AG04449 (cell line): ENCODE results near the gene PREX1.

ENCODE experiments used
- CTCF ChIA-PET: fragments of 350-600 bp; formaldehyde crosslinking; extraction: SDS; loops from one replicate; lab custom pipeline; 2021; ENCODE audit warnings: antibody characterized with exemption; lab: Yijun Ruan, JAX
- POLR2A ChIA-PET: fragments of 400-600, 350-600 bp; formaldehyde crosslinking; extraction: SDS; loops from one replicate; lab custom pipeline; 2020; ENCODE audit warnings: antibody characterized with exemption, inconsistent platforms; lab: Yijun Ruan, JAX
- DNase-seq: peaks from one replicate; pipeline ENCODE4 v3.0.0-alpha.2; 2010; ENCODE audit warnings: low read depth, low spot score
- H3K4me3 ChIP-seq: 2 replicates; pipeline ENCODE4 v1.5.1; 2011; ENCODE audit warnings: low read depth, mild to moderate bottlenecking, control low read depth, low read length
- CTCF ChIP-seq: IDR thresholded peaks from one replicate; pipeline ENCODE4 v1.5.1; 2011; ENCODE audit warnings: mild to moderate bottlenecking, moderate library complexity, low read length, control low read depth, inconsistent platforms; ENCODE audit not compliant: insufficient read depth; ENCODE audit errors: missing control alignments

PREX1 gene

GRCh38 chr20:48687117-48687800 is 140.5 kb downstream of the PREX1 start:
- CTCF ChIA-PET = interaction anchor here (0.7 to 1.5 kb wide), 3 partner anchors 9 to 218 kb away, joined by 3 to 4 read pairs (median 3); no protein-coding TSS in a partner anchor
- POLR2A ChIA-PET = no interaction called here
- H3K4me3 ChIP-seq = no peak overlapping the region
- no peak for DNase-seq
- no peak for TF ChIP-seq CTCF

- TF ChIP-seq CTCF = no peak
- ChIA-PET CTCF (interaction anchor here (0.7 to 1.1 kb wide), 2 partner anchors 29 to 218 kb away, joined by 3 to 4 read pairs; no protein-coding TSS in a partner anchor), POLR2A (no interaction called here)
- H3K4me3 ChIP-seq = no peak overlapping the region
- no peak for DNase-seq
These were observed 141.3 kb downstream of the PREX1 start for GRCh38 chr20:48686238-48687116.

GRCh38 chr20:48685300-48685699 is 142.5 kb downstream of the PREX1 start:
- CTCF ChIA-PET = no interaction called here

GRCh38 chr20:48684501-48685041 is 143.2 kb downstream of the PREX1 start:
- CTCF ChIA-PET = interaction anchor here (1.1 to 2.3 kb wide), 3 partner anchors 27 to 222 kb away, joined by 3 to 12 read pairs (median 4); no protein-coding TSS in a partner anchor

More at GRCh38 chr20:48685300-48685699, 142.5 kb downstream of the PREX1 start:
- H3K4me3 ChIP-seq = no peak overlapping the region
- DNase-seq = no peak
- TF ChIP-seq CTCF = no peak
- POLR2A ChIA-PET = no interaction called here

GRCh38 chr20:48683467-48684175 is 144.2 kb downstream of the PREX1 start:
- H3K4me3 ChIP-seq = no peak overlapping the region
- TF ChIP-seq CTCF = no peak
- CTCF ChIA-PET = interaction anchor here (1.1 to 2.3 kb wide), 4 partner anchors 26 to 959 kb away, joined by 3 to 12 read pairs (median 4); no protein-coding TSS in a partner anchor
- POLR2A ChIA-PET = interaction anchor here (0.7 to 0.8 kb wide), 2 partner anchors 10 to 12 kb away, joined by 3 to 5 read pairs; no protein-coding TSS in a partner anchor
- DNase-seq = no peak

More at GRCh38 chr20:48684501-48685041, 143.2 kb downstream of the PREX1 start:
- no peak for TF ChIP-seq CTCF
- POLR2A ChIA-PET = no interaction called here
- no peak for DNase-seq
- no peak overlapping the region for H3K4me3 ChIP-seq
